Gastroesophageal sphincter (tissue), 4 donors: ENCODE measurements around the gene PRKCI. TPM values are rescaled to one million over a fixed set of nuclear protein-coding genes. Genes with fewer than 3 reads are reported as not detected.

Source experiments
- ATAC-seq: fragments of 150-250 bp; one replicate; pipeline ENCODE4 v1.9.1; 2016; ENCODE audit warnings: mild to moderate bottlenecking, moderate library complexity
- H3K27ac ChIP-seq, 4 donors: fragments of 200-600 bp; sonication (generic) in 3 of 4; 1 replicate in 3 of 4; 2 replicates in 1 of 4; pipeline ENCODE4 v1.5.1; 2016 to 2019
- H3K27me3 ChIP-seq: fragments of 200-600 bp; sonication (generic); one replicate; pipeline ENCODE4 v1.5.1; 2019
- H3K36me3 ChIP-seq, 2 donors: fragments of 200-600 bp; sonication (generic); one replicate each; pipeline ENCODE4 v1.5.1; 2019; ENCODE audit warnings: control low read depth in 1 of 2
- H3K4me1 ChIP-seq, 3 donors: fragments of 200-600 bp; sonication (generic); 1 replicate in 2 of 3; 2 replicates in 1 of 3; pipeline ENCODE4 v1.5.1; 2016 to 2019; ENCODE audit warnings: control low read depth in 2 of 3
- H3K4me3 ChIP-seq, 2 donors: fragments of 200-600 bp; sonication (generic); one replicate each; pipeline ENCODE4 v1.5.1; 2019; ENCODE audit warnings: mild to moderate bottlenecking in 1 of 2, moderate library complexity in 1 of 2
- H3K9me3 ChIP-seq, 3 donors: fragments of 200-600 bp; sonication (generic); one replicate each; pipeline ENCODE4 v1.5.1; 2017 to 2019; ENCODE audit warnings: control low read depth in 2 of 3
- CTCF ChIP-seq, 4 experiments: fragments of 200-600 bp in 2 of 4; fragments of 450-650 bp in 2 of 4; sonication (generic) in 1 of 4; IDR thresholded peaks; one replicate each; pipeline ENCODE4 v1.5.1; 2017 to 2019; ENCODE audit warnings: antibody characterized with exemption in 4 of 4, mild to moderate bottlenecking in 2 of 4, moderate library complexity in 2 of 4
- EP300 ChIP-seq: sonication (generic); formaldehyde crosslinking; IDR thresholded peaks from one replicate; pipeline ENCODE4 v1.6.1; 2017; ENCODE audit warnings: antibody characterized with exemption, mild to moderate bottlenecking
- POLR2A ChIP-seq, 2 donors: fragments of 450-650 bp; IDR thresholded peaks; one replicate each; pipeline ENCODE4 v1.6.1; 2017; ENCODE audit warnings: antibody characterized with exemption in 2 of 2, mild to moderate bottlenecking in 2 of 2, moderate library complexity in 1 of 2
- POLR2AphosphoS5 ChIP-seq: sonication (generic); formaldehyde crosslinking; IDR thresholded peaks from one replicate; pipeline ENCODE4 v1.6.1; 2017; ENCODE audit warnings: antibody characterized with exemption
- WGBS, 2 donors: methylation state at CpG; one replicate each; pipeline ENCODE4 v1.1.5; 2018; ENCODE audit warnings: low coverage in 1 of 2; 5-methylcytosine and 5-hydroxymethylcytosine counted together
- total RNA-seq, 4 donors: library from RNA; depleted of rRNA; stranded (reverse); fragments of >200 nt; gene quantifications; one replicate each; pipeline ENCODE4 v1.1.0, GENCODE V29; 2016

Gene PRKCI
- total RNA-seq, 4 donors from 2014 or later, result 41.9 to 69.0 (median 45.3) TPM

- WGBS, 2 donors, result 87 to 100% methylated on average over 2 of the region's 2 CpGs
- Histone ChIP-seq H3K27ac (no peak overlapping the region), H3K4me1 (peaks cover 0 to 11% (median 0%) of the 10 kb centered on the region in 3 donors), H3K4me3 (no peak overlapping the region), H3K36me3 (peaks cover 0 to 32% of the 10 kb centered on the region in 2 donors), H3K27me3 (no peaks in the 10 kb centered on the region), H3K9me3 (no peaks in the 10 kb centered on the region)
- no peak for ATAC-seq
- TF ChIP-seq CTCF (IDR thresholded peaks at IDR 0.05) (no peak), POLR2AphosphoS5 (no peak), POLR2A (IDR thresholded peaks at IDR 0.05) (no peak), EP300 (no peak)
Measured at GRCh38 chr3:170306015-170306414, 83.8 kb downstream of the PRKCI start.

- Histone ChIP-seq H3K27ac (no peak overlapping the region), H3K4me3 (no peak overlapping the region), H3K4me1 (peaks cover 0 to 6% (median 0%) of the 10 kb centered on the region in 3 donors), H3K9me3 (no peaks in the 10 kb centered on the region), H3K36me3 (peaks cover 0 to 24% of the 10 kb centered on the region in 2 donors), H3K27me3 (no peaks in the 10 kb centered on the region)
- TF ChIP-seq CTCF (IDR thresholded peaks at IDR 0.05) (no peak), EP300 (no peak), POLR2A (IDR thresholded peaks at IDR 0.05) (no peak), POLR2AphosphoS5 (no peak)
- WGBS, 2 donors, result 82 to 86% methylated on average over 4 to 9 of the region's 11 CpGs
- no peak for ATAC-seq
Measured at GRCh38 chr3:170307671-170308405, 85.6 kb downstream of the PRKCI start.

GRCh38 chr3:170309046-170309445, 86.8 kb downstream of the PRKCI start:
- no peaks in the 10 kb centered on the region for H3K9me3 ChIP-seq
- peaks cover 0 to 6% (median 0%) of the 10 kb centered on the region in 3 donors for H3K4me1 ChIP-seq
- no peaks in the 10 kb centered on the region for H3K27me3 ChIP-seq
- peaks cover 0 to 15% of the 10 kb centered on the region in 2 donors for H3K36me3 ChIP-seq
- ATAC-seq, result no peak
- H3K27ac ChIP-seq, result no peak overlapping the region
- no peak overlapping the region for H3K4me3 ChIP-seq
- 42 to 63% methylated on average over 1 of the region's 1 CpG for WGBS, 2 donors
- TF ChIP-seq POLR2A (IDR thresholded peaks at IDR 0.05), result no peak
- no peak for TF ChIP-seq EP300
- TF ChIP-seq CTCF (IDR thresholded peaks at IDR 0.05), result no peak
- no peak for TF ChIP-seq POLR2AphosphoS5

GRCh38 chr3:170317954-170318353, 95.7 kb downstream of the PRKCI start:
- TF ChIP-seq POLR2AphosphoS5 (no peak), EP300 (no peak), CTCF (IDR thresholded peaks at IDR 0.05) (no peak), POLR2A (IDR thresholded peaks at IDR 0.05) (no peak)
- H3K27ac ChIP-seq, result no peak overlapping the region
- H3K27me3 ChIP-seq, result no peaks in the 10 kb centered on the region
- 86% methylated on average over 3 of the region's 3 CpGs; no CpG with 5 or more reads in 1 of the 2 donors for WGBS, 2 donors
- H3K4me1 ChIP-seq, result no peaks in the 10 kb centered on the region
- H3K4me3 ChIP-seq, result no peak overlapping the region
- H3K9me3 ChIP-seq, result no peaks in the 10 kb centered on the region
- no peak for ATAC-seq
- no peaks in the 10 kb centered on the region for H3K36me3 ChIP-seq

GRCh38 chr3:170320461-170321121, 98.4 kb downstream of the PRKCI start:
- Histone ChIP-seq H3K9me3 (no peaks in the 10 kb centered on the region), H3K36me3 (no peaks in the 10 kb centered on the region), H3K27ac (no peak overlapping the region), H3K27me3 (no peaks in the 10 kb centered on the region), H3K4me3 (no peak overlapping the region), H3K4me1 (no peaks in the 10 kb centered on the region)
- ATAC-seq, result no peak
- 49 to 80% methylated on average over 4 of the region's 7 CpGs for WGBS, 2 donors
- no peak for TF ChIP-seq POLR2A (IDR thresholded peaks at IDR 0.05)
- no peak for TF ChIP-seq CTCF (IDR thresholded peaks at IDR 0.05)
- TF ChIP-seq EP300, result no peak
